Activated gamma-delta T cell treated with Interleukin-2 at 50 U/mL for 16 hours (primary cell): Measurements from ENCODE around the gene MOV10L1.
"Not testable (repeated sequence)": the region's sequence is repeated elsewhere in the genome, so short reads cannot be mapped to it uniquely, and the experiment has no call there.

ENCODE experiments used
- DNase-seq: peaks from one replicate; pipeline ENCODE4 v3.0.0-alpha.2; 2020

Gene MOV10L1

DNA sequence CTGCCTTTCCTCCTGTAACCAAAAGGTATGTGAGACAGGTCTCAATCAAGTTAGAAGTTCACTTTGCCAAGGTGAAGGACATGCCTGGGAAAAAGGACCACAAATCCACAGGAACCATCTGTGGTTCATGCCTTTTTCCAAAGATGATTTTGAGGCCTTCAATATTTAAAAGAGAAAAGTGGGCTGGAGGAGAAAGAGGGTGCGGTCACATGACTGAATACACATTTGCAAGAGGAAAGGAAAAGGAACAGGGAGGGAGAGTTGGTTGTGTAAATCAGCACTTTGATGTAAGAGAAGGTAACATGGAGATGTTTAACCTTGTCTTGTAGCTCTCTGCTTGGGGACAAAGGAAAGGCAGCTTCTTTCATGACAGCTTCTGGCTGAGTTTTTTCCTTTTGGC lies 21.2 kb downstream of the MOV10L1 start:
- no peak for DNase-seq

- DNase-seq: no peak
These were observed 22.6 kb downstream of the MOV10L1 start for GRCh38 chr22:50112151-50113118.

- DNase-seq: no peak
These were observed 24.6 kb downstream of the MOV10L1 start for GRCh38 chr22:50114221-50115021.

DNA sequence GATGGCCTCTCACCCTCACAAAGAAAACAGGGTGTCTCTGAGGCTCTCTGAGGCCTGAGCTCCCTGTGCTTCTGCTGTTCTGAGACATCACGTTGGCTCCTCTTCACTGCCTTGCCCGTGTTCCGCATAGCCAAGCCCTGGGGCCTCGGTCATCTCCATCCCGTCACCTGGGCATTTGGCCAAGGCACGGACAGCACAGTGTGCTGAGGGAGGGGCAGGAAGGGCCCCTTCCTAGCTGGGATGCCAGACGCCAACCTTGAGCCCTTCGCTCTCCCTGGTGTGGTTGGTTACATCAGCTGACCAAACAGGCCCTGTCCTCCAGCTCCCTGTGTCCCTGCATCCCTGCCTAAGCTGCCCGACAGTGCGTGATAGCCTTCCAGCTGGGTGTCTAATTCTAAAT lies 25.9 kb downstream of the MOV10L1 start:
- DNase-seq: no peak

DNA sequence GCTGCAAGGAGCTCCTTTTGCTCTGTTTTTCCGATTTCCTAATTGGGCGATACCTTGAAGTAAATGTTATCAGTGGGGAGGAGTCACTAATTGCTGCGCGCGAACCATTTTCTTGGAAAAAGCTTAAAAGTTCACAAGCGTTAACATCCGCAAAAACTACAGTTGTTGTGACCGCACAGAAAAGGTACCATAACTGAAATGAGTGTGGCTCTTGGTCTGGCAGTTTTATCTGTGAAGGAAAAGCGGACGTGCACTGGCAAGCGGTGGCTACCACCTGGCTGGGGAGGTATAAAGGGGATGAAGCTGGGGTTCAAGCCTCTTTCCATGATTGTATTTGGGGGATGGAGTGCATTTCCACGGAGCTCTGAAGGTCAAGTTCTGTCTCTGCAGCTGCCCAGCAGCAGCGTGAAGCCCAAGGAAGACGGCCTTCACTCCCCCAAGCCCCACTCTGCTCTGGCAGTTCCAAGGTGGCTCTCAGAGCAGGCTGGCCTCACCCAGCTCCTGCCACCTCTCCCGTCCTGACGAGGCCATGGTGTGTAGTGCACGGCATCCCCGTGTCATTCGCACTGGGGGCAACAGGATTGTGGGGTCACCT lies 27.5 kb downstream of the MOV10L1 start:
- DNase-seq: no peak

- DNase-seq: no peak
These were observed 28.3 kb downstream of the MOV10L1 start for GRCh38 chr22:50118129-50118528.

DNA sequence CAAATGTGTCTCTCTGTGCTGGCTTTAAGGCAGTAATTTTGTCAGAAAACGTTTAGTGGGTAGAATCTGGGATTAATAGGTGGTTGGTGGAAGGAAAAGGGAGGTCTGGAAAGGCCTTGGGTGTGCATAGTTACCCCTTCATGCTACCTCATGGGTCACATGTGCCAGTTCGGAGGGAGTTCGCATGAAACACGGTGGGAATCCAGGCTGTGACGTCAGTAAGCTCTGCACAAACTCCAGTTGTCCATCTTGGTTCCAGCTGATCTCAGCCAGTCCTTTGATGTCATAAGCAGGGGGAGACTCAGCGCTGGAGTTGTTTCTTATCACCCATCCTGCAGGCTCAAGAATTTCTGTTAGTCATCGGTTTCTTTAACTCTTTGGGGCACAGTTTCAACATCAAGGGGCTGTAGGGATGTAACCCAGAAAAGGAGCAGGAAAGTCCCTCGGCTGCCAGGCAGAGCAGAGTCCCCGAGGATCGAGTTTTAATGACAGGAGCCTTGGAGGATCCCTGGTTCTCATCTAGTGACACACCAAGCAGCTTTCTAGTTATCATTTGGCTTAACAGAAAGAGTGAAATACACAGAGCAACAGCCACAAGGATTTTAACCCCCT lies 28.9 kb downstream of the MOV10L1 start:
- no peak for DNase-seq

- DNase-seq: no peak
These were observed 29.5 kb downstream of the MOV10L1 start for GRCh38 chr22:50119169-50119767.

- no peak for DNase-seq
These were observed 30.0 kb downstream of the MOV10L1 start for GRCh38 chr22:50119768-50120251.

- DNase-seq: no peak
These were observed 31.5 kb downstream of the MOV10L1 start for GRCh38 chr22:50121202-50121740.

DNA sequence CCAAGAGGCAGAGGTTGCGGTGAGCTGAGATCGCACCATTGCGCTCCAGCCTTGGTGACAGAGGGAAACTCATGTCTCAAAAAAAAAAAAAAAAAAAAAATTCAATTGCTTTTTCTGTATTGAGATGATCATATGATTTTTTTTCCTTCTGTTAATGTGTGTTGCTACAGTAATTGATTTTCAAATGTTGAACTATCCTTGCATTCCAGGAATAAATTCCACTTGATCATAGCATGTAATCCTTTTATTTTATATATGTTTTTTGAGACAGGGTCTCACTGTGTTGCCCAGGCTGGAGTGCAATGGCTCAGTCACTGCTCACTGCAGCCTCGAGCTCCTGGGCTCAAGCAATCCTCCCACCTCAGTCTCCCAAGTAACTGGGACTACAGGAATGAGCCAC lies 33.3 kb downstream of the MOV10L1 start:
- DNase-seq: no peak

GRCh38 chr22:50125029-50125428 lies 35.2 kb downstream of the MOV10L1 start:
- DNase-seq: no peak

GRCh38 chr22:50129121-50129736 lies 39.4 kb downstream of the MOV10L1 start:
- DNase-seq: no peak

DNA sequence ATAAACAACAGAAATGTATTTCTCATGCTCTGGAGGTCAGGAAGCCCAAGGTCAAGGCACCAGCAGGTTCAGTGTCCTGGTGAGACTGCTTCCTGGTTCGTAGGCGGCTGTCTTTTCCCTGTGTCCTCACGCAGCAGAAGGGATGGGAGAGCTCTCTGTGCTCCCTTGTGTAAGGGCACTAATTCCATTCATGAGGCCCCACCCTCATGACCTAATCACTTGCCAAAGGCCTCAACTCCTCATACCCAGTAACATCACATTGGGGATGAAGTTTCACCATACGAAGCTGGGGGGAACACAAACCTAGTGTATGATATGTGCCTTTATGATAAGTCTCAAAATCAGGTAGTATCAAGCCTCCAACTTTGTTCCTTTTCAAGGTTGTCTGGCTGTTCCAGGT lies 42.1 kb downstream of the MOV10L1 start:
- DNase-seq: no peak

DNA sequence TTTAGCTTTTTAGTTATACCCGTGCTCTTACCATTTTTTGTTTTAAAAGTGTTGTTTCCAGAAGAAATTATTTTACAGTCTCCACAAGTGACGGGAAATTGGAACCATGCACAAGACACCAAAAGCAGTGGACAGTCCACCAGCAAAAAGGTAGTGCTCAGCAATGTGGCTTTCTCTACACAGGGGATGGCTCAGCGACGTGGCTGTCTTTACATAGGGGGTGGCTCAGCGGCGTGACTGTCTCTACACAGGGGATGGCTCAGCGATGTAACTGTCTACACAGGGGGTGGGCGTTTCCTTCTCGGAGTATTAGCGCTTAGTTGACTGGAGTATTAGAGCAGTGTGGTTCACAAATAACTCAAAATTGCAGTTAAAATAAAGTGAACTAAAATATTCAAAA lies 44.7 kb downstream of the MOV10L1 start:
- DNase-seq: no peak

- DNase-seq: no peak
These were observed 46.8 kb downstream of the MOV10L1 start for GRCh38 chr22:50136581-50137015.

- DNase-seq: not testable (repeated sequence)
These were observed 47.5 kb downstream of the MOV10L1 start for GRCh38 chr22:50137277-50137676.

GRCh38 chr22:50138041-50138440 lies 48.2 kb downstream of the MOV10L1 start:
- DNase-seq: no peak

- DNase-seq: no peak
These were observed 49.2 kb downstream of the MOV10L1 start for GRCh38 chr22:50138988-50139387.

DNA sequence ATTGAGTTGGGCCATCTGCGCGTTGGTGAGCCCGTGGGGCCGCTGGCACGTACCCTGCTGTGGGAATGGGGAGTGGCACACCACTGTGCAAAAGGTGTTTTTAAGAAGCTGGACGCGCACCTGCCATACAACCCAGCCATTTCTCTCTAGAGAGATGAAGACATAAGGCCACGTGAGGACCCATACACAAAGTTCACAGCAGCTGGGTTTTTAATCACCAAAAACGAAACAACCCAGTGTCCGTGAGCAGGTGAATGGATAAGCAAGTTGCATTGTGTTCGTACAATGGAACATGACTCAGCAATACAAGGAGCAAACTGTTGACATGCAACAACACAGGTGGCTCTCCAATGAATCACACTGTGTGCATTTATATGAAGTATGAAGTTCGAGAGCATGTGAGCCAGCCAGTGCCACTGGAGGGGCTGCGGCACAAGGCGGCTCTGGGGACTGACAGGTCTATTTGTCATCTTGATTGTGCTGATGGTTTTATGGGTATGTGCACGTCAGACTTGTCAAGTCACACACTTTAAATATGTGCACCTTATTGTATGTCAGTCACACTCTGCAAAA lies 50.1 kb downstream of the MOV10L1 start:
- no peak for DNase-seq

GRCh38 chr22:50140615-50141014 lies 50.8 kb downstream of the MOV10L1 start:
- DNase-seq: no peak
